Measurements from ENCODE around the gene PDGFC. TPM values are rescaled to one million over a fixed set of nuclear protein-coding genes. Genes with fewer than 3 reads are reported as not detected.

PDGFC gene
- total RNA-seq, 1 experiment from 2014 or later: 9.8 TPM

DNA sequence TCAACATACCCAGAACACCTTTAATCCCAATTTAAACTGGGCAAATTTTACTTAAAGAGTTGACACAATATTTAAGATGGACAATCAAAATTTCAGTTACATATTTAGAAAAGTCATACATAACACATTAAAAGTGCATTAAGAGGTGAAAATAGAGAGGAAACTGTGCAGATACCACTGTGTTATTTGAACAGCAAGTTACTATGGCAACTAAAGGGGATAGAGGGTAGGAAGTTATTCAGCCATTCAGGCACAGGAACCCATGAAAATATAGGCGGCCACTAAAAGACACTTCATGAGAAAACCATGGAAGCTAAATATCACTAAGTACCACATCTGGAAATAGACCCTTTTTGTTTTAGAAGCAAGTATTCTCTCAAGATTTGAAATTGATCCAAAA lies 75.1 kb downstream of the PDGFC start:
- no peak overlapping the region for H3K4me2 ChIP-seq (ENCODE audit: low read length)
- H2AFZ ChIP-seq (ENCODE audit: low read depth, low read length, poor library complexity, severe bottlenecking): no peak overlapping the region
- 0 out of 2 replicates have a peak, but pooled peaks cover 4% of the 10 kb centered on the region for H3K79me2 ChIP-seq (ENCODE audit: insufficient read depth, low read length)
- H3K36me3 ChIP-seq (ENCODE audit: control insufficient read depth in 1 of 2, insufficient read depth in 2 of 2, low read length in 2 of 2): no peaks in the 10 kb centered on the region
- intact Hi-C loops (cut with micrococcal nuclease): no loop called here
- RAD21 ChIA-PET (ENCODE audit: low non-redundant PET in 1 of 2, low total read pairs in 2 of 2, uncharacterized antibody in 2 of 2, unreplicated experiment in 2 of 2): no interaction called here
- ATAC-seq (no peak), DNase-seq (ENCODE audit: low read depth, low spot score) (no peak)
- H3K4me1 ChIP-seq (ENCODE audit: control insufficient read depth in 1 of 2, insufficient read depth in 2 of 2, low read length in 2 of 2): no peaks in the 10 kb centered on the region
- POLR2A ChIA-PET: no interaction called here
- H3K9me2 ChIP-seq (ENCODE audit: insufficient read depth): no peaks in the 10 kb centered on the region
- TF ChIP-seq JUND (IDR thresholded peaks at IDR 0.05): no peak
- TF ChIP-seq TCF7L2 (IDR thresholded peaks at IDR 0.05; ENCODE audit: borderline replicate concordance, extremely low read depth, insufficient read depth, insufficient read length): no peak
- no peak for TF ChIP-seq ZFX (IDR thresholded peaks at IDR 0.05)
- TF ChIP-seq POLR2A (IDR thresholded peaks at IDR 0.05; ENCODE audit: borderline replicate concordance, extremely low read depth, insufficient read depth, insufficient read length): no peak
- no peak for TF ChIP-seq SRF (IDR thresholded peaks at IDR 0.05; ENCODE audit: low read depth)
- TF ChIP-seq ELF1 (IDR thresholded peaks at IDR 0.05; ENCODE audit: borderline replicate concordance, low read depth): no peak
- no peak for TF ChIP-seq POLR2AphosphoS5 (IDR thresholded peaks at IDR 0.05; ENCODE audit: low read depth, low read length)
- TF ChIP-seq SP1 (IDR thresholded peaks at IDR 0.05; ENCODE audit: low read depth): no peak
- TF ChIP-seq, protein P1, sequence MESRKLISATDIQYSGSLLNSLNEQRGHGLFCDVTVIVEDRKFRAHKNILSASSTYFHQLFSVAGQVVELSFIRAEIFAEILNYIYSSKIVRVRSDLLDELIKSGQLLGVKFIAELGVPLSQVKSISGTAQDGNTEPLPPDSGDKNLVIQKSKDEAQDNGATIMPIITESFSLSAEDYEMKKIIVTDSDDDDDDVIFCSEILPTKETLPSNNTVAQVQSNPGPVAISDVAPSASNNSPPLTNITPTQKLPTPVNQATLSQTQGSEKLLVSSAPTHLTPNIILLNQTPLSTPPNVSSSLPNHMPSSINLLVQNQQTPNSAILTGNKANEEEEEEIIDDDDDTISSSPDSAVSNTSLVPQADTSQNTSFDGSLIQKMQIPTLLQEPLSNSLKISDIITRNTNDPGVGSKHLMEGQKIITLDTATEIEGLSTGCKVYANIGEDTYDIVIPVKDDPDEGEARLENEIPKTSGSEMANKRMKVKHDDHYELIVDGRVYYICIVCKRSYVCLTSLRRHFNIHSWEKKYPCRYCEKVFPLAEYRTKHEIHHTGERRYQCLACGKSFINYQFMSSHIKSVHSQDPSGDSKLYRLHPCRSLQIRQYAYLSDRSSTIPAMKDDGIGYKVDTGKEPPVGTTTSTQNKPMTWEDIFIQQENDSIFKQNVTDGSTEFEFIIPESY (IDR thresholded peaks at IDR 0.05; ENCODE audit: extremely low read depth, insufficient replicate concordance, low read length): no peak
- TF ChIP-seq SIN3A (IDR thresholded peaks at IDR 0.05; ENCODE audit: low read depth): no peak
- TF ChIP-seq YY1 (IDR thresholded peaks at IDR 0.05; ENCODE audit: extremely low read depth, insufficient replicate concordance, low read depth, low read length): no peak
- TF ChIP-seq CBX3 (IDR thresholded peaks at IDR 0.05; ENCODE audit: low read depth): no peak
- TF ChIP-seq, protein P2, sequence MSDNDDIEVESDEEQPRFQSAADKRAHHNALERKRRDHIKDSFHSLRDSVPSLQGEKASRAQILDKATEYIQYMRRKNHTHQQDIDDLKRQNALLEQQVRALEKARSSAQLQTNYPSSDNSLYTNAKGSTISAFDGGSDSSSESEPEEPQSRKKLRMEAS (IDR thresholded peaks at IDR 0.05): no peak
- TF ChIP-seq RAD21 (IDR thresholded peaks at IDR 0.05; ENCODE audit: low read depth): no peak
- no peak for TF ChIP-seq EZH2 (IDR thresholded peaks at IDR 0.05)
- no peak for TF ChIP-seq FOSL1 (IDR thresholded peaks at IDR 0.05; ENCODE audit: low read depth)
- no peak for TF ChIP-seq EZH2phosphoT487 (IDR thresholded peaks at IDR 0.05; ENCODE audit: borderline replicate concordance)
- no peak overlapping the region for H3K9ac ChIP-seq (ENCODE audit: low read length)
- H3K9me3 ChIP-seq (ENCODE audit: control insufficient read depth in 1 of 2, insufficient read depth in 1 of 2, low read depth in 1 of 2, low read length in 2 of 2): no peaks in the 10 kb centered on the region
- BruUV-seq (replicated peaks): no TSS peak
- H3K27me3 ChIP-seq (ENCODE audit: insufficient read depth, low read length): no peaks in the 10 kb centered on the region
- H4K20me1 ChIP-seq (ENCODE audit: insufficient read depth): no peaks in the 10 kb centered on the region
- H3K4me3 ChIP-seq (replicated peaks in 1 of 2; ENCODE audit: low read depth in 1 of 2, low read length in 2 of 2): no peak overlapping the region
- CTCF ChIA-PET: no interaction called here
- H3K27ac ChIP-seq (ENCODE audit: low read depth, low read length): no peak overlapping the region
